NOMO-1 (cell line): Measurements from ENCODE around the gene ERC2.

ENCODE experiments used
- DNase-seq, 2 experiments: peaks; one replicate each; lab custom pipeline; 2025; ENCODE audit not compliant: unreplicated experiment in 2 of 2; lab: John Stamatoyannopoulos, UW

The ERC2 gene

DNA sequence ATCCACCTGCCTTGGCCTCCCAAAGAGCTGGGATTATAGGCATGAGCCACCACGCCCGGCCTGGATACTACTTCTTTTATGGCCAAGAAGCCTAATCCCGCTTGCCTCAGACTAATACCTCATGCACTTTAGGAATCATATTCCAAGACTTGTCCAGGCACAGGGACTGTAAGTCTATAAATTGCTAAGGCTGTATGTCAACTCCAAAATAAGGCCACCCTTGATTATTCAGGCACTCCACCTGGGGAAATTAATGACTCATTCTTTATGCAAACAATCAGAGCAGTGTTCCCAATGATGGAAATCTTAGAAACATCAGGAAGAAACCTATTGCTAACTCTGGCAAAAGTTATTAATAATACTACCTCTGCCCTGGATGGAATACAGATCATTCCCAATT lies 98.4 kb downstream of the ERC2 start:
- DNase-seq: no peak

DNA sequence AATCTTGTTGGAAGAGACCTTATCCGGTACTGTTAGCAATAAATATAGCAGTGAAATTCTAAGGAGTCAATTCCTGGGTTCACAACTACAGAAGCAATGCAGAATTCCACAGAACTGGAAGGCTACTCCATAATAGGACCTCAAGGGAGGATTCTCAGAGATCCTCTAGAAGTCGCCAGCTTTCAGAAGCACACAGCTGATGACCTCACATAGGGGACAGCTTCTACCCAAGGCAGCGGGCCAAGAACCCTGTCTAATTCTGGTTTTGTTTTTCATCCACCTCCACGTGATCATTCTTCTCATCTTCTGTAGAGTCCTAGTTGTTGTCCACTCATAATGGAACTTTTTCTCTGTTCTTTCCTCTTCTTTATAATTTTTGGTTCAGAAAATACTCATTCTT lies 99.4 kb downstream of the ERC2 start:
- DNase-seq: no peak

DNA sequence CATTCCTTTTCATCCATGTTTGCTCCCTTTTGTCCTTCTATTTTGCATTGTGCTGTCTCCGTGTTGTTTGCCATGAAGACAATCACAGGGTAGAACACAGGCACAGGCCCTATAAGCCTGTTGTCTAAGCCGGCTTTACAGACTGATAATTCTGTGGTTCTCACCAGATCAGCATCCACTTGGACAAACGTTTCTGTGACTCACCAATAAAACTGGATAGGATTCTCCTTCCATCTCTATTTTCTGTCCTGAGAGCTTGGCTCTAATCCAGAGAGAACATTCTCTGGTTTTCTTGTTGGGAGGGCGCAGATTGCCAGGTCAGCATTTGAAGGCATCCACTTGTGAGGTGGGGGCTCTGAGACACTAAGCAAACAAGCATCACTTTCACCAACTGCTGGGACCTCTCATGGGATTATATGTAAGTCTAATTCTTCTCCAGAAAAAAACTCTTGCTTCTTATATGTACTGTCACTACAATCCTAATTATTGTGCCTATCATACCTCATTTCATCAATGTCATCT lies 101.6 kb downstream of the ERC2 start:
- DNase-seq: no peak

DNA sequence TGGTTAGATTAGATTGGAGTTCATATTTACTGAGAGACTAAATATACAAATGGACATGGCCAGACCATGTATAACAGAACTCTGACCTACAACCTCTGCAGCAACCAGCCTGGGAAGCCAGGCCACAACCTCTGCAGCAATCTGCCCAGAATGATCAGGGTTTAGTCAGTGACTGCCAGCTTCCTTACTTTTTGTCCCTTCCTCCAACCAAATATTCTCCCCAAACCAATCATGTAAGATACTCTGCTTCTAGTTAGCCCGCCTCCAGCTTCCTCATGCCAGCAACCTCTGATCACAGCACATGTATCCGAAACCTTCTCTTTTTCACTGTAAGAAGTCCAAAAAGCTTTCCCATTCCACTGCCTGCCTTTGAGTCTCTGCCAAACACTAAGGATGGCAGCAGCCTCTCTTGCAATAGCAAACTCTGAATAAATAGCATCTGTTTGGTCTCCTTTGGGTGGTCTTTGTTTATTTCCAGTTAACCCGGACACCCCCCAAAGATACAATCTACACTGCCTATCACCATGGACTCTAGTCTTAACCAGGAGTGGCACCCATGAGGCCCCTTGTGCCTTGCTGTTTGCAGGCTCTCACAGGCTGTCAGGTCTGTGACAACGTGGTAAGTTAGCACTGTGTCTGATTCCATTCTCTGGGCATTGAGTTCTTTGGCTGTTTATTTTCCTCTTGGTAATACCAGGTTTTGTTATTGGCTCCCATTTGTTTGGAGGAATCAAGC lies 102.2 kb downstream of the ERC2 start:
- no peak for DNase-seq

DNA sequence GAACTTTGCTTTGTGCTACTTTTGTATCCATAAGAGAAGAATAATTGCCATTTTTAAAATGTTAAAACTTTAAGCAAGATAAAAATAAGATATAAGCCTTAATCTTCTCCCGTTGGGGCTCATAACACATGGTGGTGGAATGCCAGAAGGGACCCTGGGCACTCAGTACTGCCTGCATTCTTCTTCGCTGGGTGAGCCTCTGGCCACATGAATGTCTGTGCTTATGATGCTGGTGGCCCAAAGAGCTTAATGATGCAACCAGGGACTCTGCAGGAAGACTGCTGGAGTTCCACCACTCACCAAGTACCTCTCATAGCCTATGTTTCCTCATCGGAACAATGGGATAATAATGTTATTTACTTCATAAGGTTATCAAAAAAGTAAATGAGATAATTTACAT lies 103.6 kb downstream of the ERC2 start:
- DNase-seq: no peak

DNA sequence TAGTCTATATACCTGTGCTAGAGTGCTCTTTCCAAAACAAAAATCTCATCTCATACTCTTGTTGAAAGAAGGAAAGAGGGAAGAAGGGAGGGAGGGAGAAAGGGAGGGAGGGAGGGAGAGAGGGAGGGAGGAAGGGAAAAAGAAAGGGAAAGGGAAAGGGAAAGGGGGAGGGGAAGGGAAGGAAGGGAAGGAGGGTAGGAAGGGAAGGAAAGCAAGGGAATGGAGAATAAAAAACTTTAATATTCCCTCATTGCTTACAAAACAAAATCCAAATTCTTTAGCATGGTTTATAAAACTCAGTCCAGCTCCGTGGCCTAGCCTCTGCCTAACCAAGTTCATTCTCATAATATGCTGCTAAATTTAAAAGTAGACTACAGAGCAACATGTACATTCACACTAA lies 104.5 kb downstream of the ERC2 start:
- no peak for DNase-seq

DNA sequence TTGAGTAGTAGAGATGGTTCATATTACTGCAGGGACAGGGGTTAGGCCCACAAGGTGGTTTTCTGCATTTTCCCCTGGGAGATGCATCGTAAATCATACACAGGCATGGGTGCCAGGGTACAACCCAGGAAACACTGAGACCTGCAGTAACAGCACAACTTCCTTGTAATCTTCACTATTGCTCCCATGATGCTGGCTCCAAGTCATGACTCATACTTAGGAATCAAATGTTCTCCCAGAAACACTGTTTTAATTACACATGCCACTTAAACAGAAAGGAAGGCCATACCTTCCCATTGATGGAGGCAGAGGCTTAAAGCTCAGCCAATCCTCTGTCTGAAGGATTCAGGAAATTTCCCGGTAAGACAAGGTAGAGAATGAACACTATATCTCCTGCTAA lies 106.5 kb downstream of the ERC2 start:
- DNase-seq: no peak

DNA sequence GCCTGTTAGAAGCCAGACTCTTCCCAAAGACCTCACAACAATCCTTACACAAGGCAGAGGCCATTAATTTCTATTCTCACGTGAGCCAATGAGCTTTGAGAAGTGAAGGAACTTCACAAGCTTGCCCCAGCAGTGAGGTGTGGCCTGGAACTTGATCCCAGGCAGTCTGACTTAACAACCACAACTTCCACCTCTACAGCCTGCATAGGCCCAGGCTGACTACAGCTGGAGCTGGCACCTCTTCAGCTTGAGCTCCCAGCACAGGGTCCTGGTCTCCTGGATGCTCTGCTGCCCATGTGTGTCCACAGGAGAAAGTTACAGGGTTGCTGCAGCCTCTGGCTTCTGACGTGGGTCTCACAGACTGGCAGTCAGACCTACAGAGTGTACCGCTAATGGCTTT lies 111.0 kb downstream of the ERC2 start:
- no peak for DNase-seq

DNA sequence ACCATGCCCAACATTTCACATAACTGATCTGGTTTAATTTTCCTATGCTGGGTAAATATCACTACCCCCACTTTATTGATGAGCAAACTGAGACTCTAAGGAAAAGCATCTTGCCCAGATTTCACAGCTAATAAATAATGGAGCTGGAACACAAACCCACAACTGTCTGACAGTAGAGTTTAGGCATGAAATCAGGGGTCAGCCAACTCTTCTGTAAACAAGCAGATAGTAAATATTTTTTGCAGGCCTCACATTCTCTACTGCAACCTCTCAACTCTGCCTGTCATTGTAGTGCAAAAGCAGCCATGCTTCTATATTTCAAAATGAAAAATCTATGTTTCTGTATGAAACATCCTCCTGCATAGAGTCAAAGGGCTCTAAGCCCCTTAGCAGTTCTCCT lies 111.5 kb downstream of the ERC2 start:
- DNase-seq: no peak

DNA sequence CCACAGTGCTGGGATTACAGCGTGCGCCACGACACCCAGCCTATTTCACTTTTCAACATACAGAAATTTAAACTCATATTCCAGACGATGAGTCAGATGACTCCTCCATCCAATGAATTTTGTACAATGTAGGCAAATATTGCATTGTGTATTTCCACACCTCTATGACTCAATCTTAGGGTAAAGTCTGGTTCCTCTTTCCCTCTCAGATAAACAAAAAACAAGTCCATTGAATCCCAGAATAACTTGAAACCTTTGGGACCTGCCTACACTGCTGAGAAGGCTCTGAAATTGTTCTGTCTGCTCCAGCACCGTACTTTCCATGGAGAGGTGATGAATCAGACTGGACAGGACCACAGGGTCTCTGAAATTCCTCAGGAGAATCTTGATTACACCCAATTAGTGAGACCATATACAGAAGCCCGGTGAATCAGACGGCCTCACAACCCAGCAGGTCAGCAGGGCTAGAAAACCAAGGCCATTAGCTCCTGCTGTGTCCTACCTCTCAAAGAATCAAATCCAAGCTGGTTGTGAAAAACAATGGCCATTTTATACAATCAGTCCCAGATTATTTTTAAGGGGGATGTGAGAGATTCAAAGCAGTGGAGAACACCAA lies 112.6 kb downstream of the ERC2 start:
- peak; percentile 16 to 81 for DNase-seq

DNA sequence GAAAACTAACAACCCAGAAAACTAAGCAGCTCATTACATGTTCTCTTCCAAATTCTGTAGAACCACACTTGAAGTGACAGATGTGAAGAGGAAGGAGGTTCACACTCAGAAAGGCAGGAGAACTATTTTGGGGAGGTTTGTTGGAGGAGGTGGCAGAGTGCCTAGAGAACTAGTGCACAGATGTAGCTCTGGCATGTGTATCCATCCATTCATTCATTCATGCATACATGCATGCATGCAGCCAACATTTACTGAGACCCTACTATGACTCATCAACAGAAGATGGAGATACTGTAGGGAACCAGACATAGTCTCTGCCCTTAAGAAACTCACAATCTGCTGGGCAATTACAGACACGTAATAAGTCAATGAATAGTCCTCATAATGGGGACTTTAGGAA lies 116.7 kb downstream of the ERC2 start:
- no peak for DNase-seq

DNA sequence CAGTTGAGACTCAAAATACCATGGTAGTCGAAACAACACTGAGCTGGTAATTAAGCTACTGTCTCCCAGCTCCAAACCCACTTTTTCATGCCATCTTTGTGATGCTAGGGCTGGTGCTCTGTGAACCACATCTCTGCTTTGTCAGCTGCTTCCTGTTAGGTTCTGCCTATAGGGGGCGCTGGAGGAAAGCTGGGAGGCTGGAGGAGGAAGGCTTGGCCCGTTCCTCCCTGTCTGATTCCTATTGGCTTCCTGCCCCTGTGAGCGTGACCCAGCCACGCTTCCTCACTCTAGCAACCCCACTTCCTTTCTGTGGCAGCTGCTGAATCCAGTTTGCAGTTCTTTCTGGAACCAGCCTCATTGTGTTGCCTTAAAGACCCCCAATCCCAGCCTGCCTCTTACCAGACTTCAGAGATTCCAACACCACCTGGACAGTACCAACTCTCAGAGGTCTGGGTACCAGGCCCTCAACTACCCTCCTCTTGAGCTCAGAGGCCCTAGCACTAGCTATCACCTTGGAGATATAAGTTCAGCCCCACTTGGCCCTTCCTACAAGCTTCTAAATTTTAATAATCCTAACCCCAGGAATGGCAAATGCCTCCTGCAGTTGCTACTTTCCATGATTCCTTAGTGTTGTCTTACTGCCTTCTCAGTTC lies 120.9 kb downstream of the ERC2 start:
- peak; percentile 73 to 75 for DNase-seq

DNA sequence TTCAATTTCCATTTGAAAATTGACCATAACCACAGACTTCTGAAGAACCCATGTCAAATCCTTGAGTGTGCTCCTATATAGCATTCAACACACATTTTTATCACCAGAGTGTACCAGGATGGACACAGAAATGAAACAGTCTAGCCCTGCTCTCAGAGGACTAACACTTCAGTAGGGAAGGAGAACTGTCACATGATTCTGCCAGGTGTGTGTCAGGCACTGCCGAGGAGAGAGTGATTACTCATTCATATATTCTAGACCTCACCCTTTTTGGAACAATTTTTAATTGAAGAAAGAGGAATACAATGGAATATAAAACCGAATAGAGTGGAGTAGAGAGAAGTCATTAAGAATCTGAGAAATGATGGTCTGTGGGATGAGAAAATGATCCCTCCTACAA lies 125.8 kb downstream of the ERC2 start:
- no peak for DNase-seq

DNA sequence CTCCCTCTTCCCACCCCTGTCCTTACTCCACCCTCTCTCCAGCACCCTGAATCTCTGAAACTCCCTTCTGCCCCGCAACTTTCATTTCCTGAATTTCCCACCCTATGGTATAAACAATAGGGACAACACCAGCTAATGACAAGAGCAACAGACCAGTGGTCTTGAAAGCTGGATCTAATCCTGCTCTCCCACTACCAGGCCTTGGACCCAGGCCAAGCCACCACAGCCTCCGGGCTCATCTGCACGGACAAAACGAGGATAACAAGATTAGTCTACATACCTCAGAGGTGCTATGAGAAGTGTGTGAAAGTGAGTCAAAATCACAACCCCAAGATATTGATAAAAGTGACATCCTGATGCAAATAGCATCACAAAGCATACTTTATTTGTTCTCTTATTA lies 128.6 kb downstream of the ERC2 start:
- DNase-seq: no peak

DNA sequence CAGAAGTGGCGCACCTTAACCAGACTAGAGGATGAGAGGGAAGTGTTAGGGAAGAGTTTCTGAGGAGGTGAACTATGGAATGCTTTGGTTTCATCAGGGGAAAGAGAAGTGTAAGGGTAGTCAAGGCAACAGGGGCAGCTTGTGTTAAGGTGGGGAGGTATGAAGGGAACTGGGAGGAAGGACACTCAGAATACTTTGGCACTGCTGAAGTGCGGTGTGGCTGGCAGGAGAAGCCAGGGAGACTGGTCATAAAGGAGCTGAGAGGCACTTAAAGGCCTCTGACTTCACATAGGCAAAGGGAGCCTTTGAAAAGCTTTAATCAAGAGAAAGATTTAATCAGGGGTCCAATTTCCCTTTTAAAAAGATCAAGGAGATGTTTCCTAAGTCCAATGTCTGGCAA lies 129.0 kb downstream of the ERC2 start:
- no peak for DNase-seq

DNA sequence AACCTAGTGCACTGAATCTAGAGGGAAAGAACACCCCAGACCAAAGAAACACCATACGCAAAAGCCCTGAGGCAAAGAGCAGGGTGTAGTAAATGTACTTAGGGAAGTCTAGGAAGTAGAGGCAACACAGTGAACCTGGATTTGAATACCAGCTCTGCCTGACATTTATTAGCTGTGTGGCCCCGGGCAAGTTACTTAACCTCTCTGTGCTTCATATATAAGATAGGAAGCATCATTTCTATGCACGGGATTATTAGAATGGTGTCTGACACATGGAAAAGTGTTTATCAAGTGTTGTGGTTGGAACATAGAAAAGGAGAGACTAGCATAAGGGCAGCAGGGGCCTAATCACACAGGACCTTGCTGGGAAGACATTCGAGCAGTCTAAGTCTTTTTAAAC lies 132.2 kb downstream of the ERC2 start:
- no peak for DNase-seq

DNA sequence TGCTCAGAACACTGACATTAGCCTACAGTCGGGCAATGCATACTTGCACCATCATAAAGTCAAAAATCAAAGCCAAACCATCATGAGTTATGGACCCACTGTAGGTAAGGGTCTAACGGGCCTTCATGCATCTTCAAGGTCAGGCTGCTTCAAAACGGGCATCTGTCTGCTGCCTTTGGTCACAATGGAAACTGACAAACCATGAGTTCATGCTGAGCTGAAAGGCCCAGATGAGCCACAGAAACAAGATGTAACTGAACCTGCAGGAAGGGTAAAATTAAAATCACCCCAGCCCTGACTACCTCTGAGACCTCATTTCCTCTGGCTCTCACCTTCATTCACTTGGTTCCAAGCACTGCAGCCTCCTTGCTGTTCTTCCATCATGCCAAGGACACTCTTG lies 143.8 kb downstream of the ERC2 start:
- DNase-seq: no peak

DNA sequence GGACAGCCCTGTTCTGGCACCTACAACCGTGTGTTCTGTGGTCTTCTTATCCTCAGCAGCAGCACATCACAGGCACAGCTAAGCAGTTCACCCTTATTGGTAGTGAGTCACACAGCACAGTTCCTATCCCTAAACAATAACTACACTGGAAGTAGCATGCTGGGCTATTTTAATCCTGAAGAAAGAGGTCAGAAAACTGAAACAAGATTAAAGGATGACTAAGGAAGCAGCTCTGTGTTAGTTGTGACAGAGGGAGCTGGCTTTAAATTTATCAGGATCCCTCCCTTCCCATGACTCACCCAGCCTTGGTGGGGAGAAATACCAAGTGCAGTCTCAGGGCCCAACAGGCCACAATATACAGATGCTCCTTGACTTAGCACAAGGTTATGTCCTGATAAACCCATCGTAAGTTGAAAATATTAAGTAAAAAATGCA lies 144.3 kb downstream of the ERC2 start:
- DNase-seq: no peak

DNA sequence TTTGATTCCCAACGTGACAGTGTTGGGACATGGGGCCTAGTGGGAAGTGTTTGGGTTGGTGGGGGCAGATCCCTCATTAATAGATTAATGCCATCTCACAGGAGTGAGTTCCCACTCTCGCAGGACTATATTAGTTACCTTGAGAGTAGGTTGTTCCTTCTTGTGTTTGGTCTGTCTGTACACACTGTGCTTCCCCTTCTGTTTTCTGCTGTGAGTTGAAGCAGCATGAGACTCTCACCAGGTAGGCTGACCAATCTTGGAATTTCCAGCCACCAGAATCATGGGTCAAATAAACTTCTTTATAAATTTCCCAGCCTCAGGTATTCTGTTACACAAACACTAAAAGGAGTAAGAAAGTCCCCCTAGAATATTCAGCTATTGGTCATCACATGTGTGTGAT lies 145.4 kb downstream of the ERC2 start:
- no peak for DNase-seq

DNA sequence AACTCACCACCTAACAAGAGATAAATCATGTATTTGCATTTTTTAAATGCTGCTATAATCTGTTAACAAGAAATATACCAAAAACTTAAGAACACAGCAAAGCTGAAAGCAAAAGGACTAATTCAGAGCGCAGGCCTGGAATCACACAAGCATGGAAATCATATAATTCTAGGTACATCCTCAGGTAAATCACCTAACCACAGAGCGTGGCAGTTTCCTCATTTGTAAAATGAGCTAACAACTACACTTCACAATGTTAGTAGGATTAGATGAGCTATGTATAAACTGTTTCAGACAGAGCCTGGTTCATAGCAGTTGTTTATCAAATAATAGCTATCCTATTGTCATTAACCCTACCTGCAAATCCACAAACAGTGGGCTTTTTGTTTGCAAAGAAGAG lies 146.4 kb downstream of the ERC2 start:
- DNase-seq: no peak

DNA sequence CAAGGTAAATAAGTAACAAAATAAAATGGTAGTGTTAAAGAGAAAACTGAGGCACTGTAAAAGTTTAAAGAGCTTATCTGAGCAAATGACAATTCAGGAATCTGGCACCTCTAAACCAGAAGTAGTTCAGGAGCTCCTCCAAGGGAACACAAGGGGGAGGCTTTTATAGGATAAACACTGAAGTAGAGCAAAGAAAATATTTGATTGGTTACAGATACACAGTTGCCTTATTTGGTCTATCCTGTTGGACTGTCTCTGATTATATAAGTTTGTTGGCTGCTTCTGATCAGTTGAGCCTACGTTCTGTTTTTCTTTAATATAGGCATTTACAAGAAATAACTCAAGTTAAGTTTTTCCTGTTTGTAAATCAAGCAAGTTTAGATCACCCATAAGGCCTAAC lies 146.9 kb downstream of the ERC2 start:
- no peak for DNase-seq

DNA sequence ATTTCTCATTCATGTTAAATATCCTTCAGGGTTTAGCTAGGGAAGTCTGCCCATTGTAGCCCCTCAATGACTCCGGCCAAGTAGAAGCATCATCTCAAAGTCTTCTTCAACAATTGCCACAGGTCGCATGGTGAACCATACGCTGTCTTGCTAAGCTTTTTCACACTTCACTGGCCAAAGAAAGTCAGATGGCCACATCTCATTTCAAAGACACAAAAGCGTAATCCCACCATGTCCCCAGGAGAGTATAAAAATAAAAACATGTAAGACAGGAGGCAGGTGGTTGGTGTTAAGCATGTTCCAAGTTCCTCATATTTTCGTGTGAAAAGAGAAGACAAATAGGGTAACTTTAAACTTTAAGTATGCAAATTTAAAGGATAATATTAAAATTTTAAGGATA lies 147.4 kb downstream of the ERC2 start:
- no peak for DNase-seq
